HL-60 (cell line): ENCODE measurements around the gene NPSR1.

ENCODE experiments used
- DNase-seq, 2 experiments: peaks; one replicate each; pipeline ENCODE4 v3.0.0-alpha.2; 2010 to 2020; ENCODE audit warnings: low read depth in 1 of 2, low spot score in 1 of 2
- H3K27ac ChIP-seq: fragments of 250-450 bp; sonication (Bioruptor Pico); replicated peaks from 2 replicates; pipeline ENCODE4 v1.5.1; 2020; ENCODE audit warnings: mild to moderate bottlenecking, moderate library complexity
- H3K27me3 ChIP-seq: fragments of 250-450 bp; sonication (Bioruptor Pico); 2 replicates; pipeline ENCODE4 v1.5.1; 2021; ENCODE audit warnings: mild to moderate bottlenecking, moderate library complexity; ENCODE audit not compliant: insufficient read depth, poor library complexity, severe bottlenecking
- H3K4me3 ChIP-seq: replicated peaks from 2 replicates; pipeline ENCODE4 v1.5.1; 2011; ENCODE audit warnings: mild to moderate bottlenecking, control low read depth, low read length; ENCODE audit not compliant: insufficient read depth
- CTCF ChIP-seq: IDR thresholded peaks from one replicate; pipeline ENCODE4 v1.5.1; 2011; ENCODE audit warnings: low read length, control low read depth, inconsistent platforms; ENCODE audit not compliant: insufficient read depth
- GABPA ChIP-seq: IDR thresholded peaks from 2 replicates; pipeline ENCODE4 v1.6.1; 2012; ENCODE audit warnings: low read depth
- POLR2AphosphoS5 ChIP-seq: IDR thresholded peaks from 2 replicates; pipeline ENCODE4 v1.6.1; 2012; ENCODE audit warnings: low read depth
- SPI1 ChIP-seq: IDR thresholded peaks from 2 replicates; pipeline ENCODE4 v1.6.1; 2012; ENCODE audit warnings: low read depth, mild to moderate bottlenecking, borderline replicate concordance
- long read RNA-seq: library from polyadenylated mRNA; unstranded; transcript quantifications from one replicate; pipeline ENCODE4 v2.0.0, GENCODE V29; 2020
- TF ChIP-seq, protein P1 (sequence below): IDR thresholded peaks from 2 replicates; pipeline ENCODE4 v1.6.1; 2012; ENCODE audit warnings: low read depth; ENCODE audit not compliant: insufficient replicate concordance

NPSR1 gene, protein sequence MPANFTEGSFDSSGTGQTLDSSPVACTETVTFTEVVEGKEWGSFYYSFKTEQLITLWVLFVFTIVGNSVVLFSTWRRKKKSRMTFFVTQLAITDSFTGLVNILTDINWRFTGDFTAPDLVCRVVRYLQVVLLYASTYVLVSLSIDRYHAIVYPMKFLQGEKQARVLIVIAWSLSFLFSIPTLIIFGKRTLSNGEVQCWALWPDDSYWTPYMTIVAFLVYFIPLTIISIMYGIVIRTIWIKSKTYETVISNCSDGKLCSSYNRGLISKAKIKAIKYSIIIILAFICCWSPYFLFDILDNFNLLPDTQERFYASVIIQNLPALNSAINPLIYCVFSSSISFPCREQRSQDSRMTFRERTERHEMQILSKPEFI
- long read RNA-seq, result 0 reads

GRCh38 chr7:34657632-34658268, at the start of gene NPSR1:
TSS of gene NPSR1 (plus strand) at chr7:34658218. CDS start at chr7:34658413, 195 bp downstream.
- H3K4me3 ChIP-seq, result no peak within 1 kb of the TSS
- H3K27me3 ChIP-seq, result no peaks in the 10 kb centered on the region
- no peak for DNase-seq
- H3K27ac ChIP-seq, result no peak within 1 kb of the TSS
- TF ChIP-seq, protein P1, sequence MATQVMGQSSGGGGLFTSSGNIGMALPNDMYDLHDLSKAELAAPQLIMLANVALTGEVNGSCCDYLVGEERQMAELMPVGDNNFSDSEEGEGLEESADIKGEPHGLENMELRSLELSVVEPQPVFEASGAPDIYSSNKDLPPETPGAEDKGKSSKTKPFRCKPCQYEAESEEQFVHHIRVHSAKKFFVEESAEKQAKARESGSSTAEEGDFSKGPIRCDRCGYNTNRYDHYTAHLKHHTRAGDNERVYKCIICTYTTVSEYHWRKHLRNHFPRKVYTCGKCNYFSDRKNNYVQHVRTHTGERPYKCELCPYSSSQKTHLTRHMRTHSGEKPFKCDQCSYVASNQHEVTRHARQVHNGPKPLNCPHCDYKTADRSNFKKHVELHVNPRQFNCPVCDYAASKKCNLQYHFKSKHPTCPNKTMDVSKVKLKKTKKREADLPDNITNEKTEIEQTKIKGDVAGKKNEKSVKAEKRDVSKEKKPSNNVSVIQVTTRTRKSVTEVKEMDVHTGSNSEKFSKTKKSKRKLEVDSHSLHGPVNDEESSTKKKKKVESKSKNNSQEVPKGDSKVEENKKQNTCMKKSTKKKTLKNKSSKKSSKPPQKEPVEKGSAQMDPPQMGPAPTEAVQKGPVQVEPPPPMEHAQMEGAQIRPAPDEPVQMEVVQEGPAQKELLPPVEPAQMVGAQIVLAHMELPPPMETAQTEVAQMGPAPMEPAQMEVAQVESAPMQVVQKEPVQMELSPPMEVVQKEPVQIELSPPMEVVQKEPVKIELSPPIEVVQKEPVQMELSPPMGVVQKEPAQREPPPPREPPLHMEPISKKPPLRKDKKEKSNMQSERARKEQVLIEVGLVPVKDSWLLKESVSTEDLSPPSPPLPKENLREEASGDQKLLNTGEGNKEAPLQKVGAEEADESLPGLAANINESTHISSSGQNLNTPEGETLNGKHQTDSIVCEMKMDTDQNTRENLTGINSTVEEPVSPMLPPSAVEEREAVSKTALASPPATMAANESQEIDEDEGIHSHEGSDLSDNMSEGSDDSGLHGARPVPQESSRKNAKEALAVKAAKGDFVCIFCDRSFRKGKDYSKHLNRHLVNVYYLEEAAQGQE, result no peak
- TF ChIP-seq GABPA (no peak), CTCF (no peak), POLR2AphosphoS5 (no peak), SPI1 (no peak)

GRCh38 chr7:34612661-34613060, 45.4 kb upstream of the NPSR1 start:
- no peak overlapping the region for H3K27ac ChIP-seq
- H3K4me3 ChIP-seq, result no peak overlapping the region

GRCh38 chr7:34620425-34620824, 37.6 kb upstream of the NPSR1 start:
- TF ChIP-seq POLR2AphosphoS5 (no peak), CTCF (no peak), GABPA (no peak), SPI1 (no peak)
- TF ChIP-seq, protein P1, result no peak

More at GRCh38 chr7:34612661-34613060, 45.4 kb upstream of the NPSR1 start:
- H3K27me3 ChIP-seq, result no peaks in the 10 kb centered on the region
- TF ChIP-seq, protein P1, result no peak
- TF ChIP-seq GABPA, result no peak
- TF ChIP-seq CTCF, result no peak
- no peak for TF ChIP-seq SPI1
- no peak for TF ChIP-seq POLR2AphosphoS5
- no peak for DNase-seq

More at GRCh38 chr7:34620425-34620824, 37.6 kb upstream of the NPSR1 start:
- no peak overlapping the region for H3K27ac ChIP-seq
- H3K4me3 ChIP-seq, result no peak overlapping the region
- no peak for DNase-seq
- H3K27me3 ChIP-seq, result no peaks in the 10 kb centered on the region
